Heart right ventricle (tissue), 16 donors: ENCODE results near the gene CLCNKA. TPM values are rescaled to one million over a fixed set of nuclear protein-coding genes. Genes with fewer than 3 reads are reported as not detected.

ENCODE experiments used
- ATAC-seq, 8 donors: fragments of 200-7000 bp; cut with Tn5 transposase; one replicate each; pipeline ENCODE4 v1.9.1; 2020; ENCODE audit warnings: mild to moderate bottlenecking in 8 of 8, moderate library complexity in 8 of 8, moderate number of reproducible peaks in 1 of 8
- DNase-seq, 2 donors: peaks; one replicate each; pipeline ENCODE4 v3.0.0-alpha.2; 2020
- H3K27ac ChIP-seq, 10 donors: fragments of 200-600 bp; sonication (generic) in 2 of 10; one replicate each; pipeline versions ENCODE4 v1.5.0 to v1.8.0; 2020 to 2022; ENCODE audit warnings: mild to moderate bottlenecking in 3 of 10
- H3K27me3 ChIP-seq, 7 donors: fragments of 200-600 bp; one replicate each; pipeline ENCODE4 v1.8.0; 2021 to 2022; ENCODE audit warnings: mild to moderate bottlenecking in 2 of 7
- H3K36me3 ChIP-seq, 9 donors: fragments of 200-600 bp; sonication (generic) in 1 of 9; one replicate each; pipeline versions ENCODE4 v1.5.0 to v1.8.0; 2020 to 2022; ENCODE audit warnings: mild to moderate bottlenecking in 2 of 9
- H3K4me1 ChIP-seq, 9 donors: fragments of 200-600 bp; sonication (generic) in 1 of 9; one replicate each; pipeline versions ENCODE4 v1.5.0 to v1.8.0; 2020 to 2022; ENCODE audit warnings: mild to moderate bottlenecking in 4 of 9
- H3K4me3 ChIP-seq, 10 donors: fragments of 200-600 bp; sonication (generic) in 2 of 10; one replicate each; pipeline versions ENCODE4 v1.5.0 to v1.8.0; 2020 to 2022; ENCODE audit warnings: mild to moderate bottlenecking in 7 of 10, moderate library complexity in 2 of 10
- H3K9me3 ChIP-seq, 11 donors: fragments of 200-600 bp in 10 of 11; sonication (generic) in 2 of 11; one replicate each; pipeline versions ENCODE4 v1.5.0 to v1.8.0; 2013 to 2022; ENCODE audit warnings: mild to moderate bottlenecking in 2 of 11, control low read depth in 1 of 11, moderate library complexity in 1 of 11
- CTCF ChIP-seq, 9 donors: fragments of 200-600 bp; sonication (generic) in 2 of 9; IDR thresholded peaks; one replicate each; pipeline versions ENCODE4 v1.5.0 to v1.8.0; 2021 to 2022; ENCODE audit warnings: antibody characterized with exemption in 9 of 9, mild to moderate bottlenecking in 5 of 9, moderate library complexity in 1 of 9
- WGBS, 2 donors: extraction: QIAGEN DNeasy Blood & Tissue Kit; methylation state at CpG; one replicate each; pipeline ENCODE4 v1.1.7; 2013; ENCODE audit warnings: inconsistent platforms in 1 of 2; 5-methylcytosine and 5-hydroxymethylcytosine counted together
- intact Hi-C, 10 donors: fragments of 100-400 bp; cut with DNase I; formaldehyde crosslinking; loops; one replicate each; pipeline versions ENCODE4 v1.11.1 to v1.14.2; 2022
- polyA plus RNA-seq, 2 donors: library from polyadenylated mRNA; stranded (reverse); fragments of 200-250 nt; gene quantifications; one replicate each; pipeline ENCODE4 v1.2.3, GENCODE V29; 2013
- total RNA-seq, 10 donors: library from RNA; stranded (reverse); fragmentation: NEBNext Ultra II Directional in 3 of 10; extraction: Animal tissue kit (Norgen Biotek cat#: 25700) in 3 of 10; gene quantifications; one replicate each; pipeline versions ENCODE4 v1.2.1 to v1.2.4, GENCODE V29; 2021 to 2023
- donor health status: Arrhythmogenic right ventricular cardiomyopathy.
- donor health status: ischemic (EF 13 %, LVEDD 7.1; RV severe dilation, severe dysfunction).
- donor health status: healthy with polysubstance abuse.
- donor health status: DM: no; HTN: yes; CAD: no.
- donor health status: DM: no; HTN: no; CAD: no.
- donor health status: ischemic (EF 25% LVEDD 6.9; RV normal size, moderate dysfunction).
- donor health status: ischemic (EF 25% LVEDD 5.7; RV mildly dilated, moderate dysfunction).
- donor health status: healthy.
- donor health status: DM: yes; HTN: yes; CAD: no.
- donor health status: Ischemic cardiomyopathy.
- donor health status: ischemic (EF 35%, LVEDD 5.7; RV mildly dilated, moderate dysfunction).
- donor health status: nonischemic (EF 11% LVEDD 7.7; RV severe dilation, severe dysfunction).
- donor health status: DM: yes; HTN: yes; CAD: no.
- donor health status: PGD.
- donor health status: ischemic (EF 29% LVEDD 5.4; RV normal size, mild dysfunction).
- donor health status: nonischemic (EF 23%, LVEDD 6.1; RV moderate dilation, normal function).

Gene CLCNKA
- total and polyA plus RNA-seq, 12 donors: 0.19 to 1.0 (median 0.35) TPM; not detected in 1

GRCh38 chr1:15991427-15992186 lies 30.2 kb upstream of the CLCNKA start:
- H3K36me3 ChIP-seq: no peaks in the 10 kb centered on the region
- no peak overlapping the region for H3K4me3 ChIP-seq
- no peaks in the 10 kb centered on the region for H3K4me1 ChIP-seq
- H3K27me3 ChIP-seq: no peaks in the 10 kb centered on the region
- no peak for TF ChIP-seq CTCF (IDR thresholded peaks at IDR 0.05)
- no peaks in the 10 kb centered on the region for H3K9me3 ChIP-seq
- no peak for DNase-seq
- 91 to 93% methylated on average over 11 of the region's 11 CpGs for WGBS, 2 donors
- ATAC-seq: no peak
- intact Hi-C loops: loop anchor here in 7 of 10 donors (2.0 to 5.0 kb wide), 5 partner anchors 174 to 201 kb away; no protein-coding TSS in a partner anchor
- no peak overlapping the region for H3K27ac ChIP-seq

GRCh38 chr1:15992187-15992553 lies 29.7 kb upstream of the CLCNKA start:
- no peak for ATAC-seq
- Histone ChIP-seq H3K36me3 (no peaks in the 10 kb centered on the region), H3K27ac (no peak overlapping the region), H3K4me3 (no peak overlapping the region), H3K27me3 (no peaks in the 10 kb centered on the region), H3K9me3 (no peaks in the 10 kb centered on the region), H3K4me1 (no peaks in the 10 kb centered on the region)
- no peak for TF ChIP-seq CTCF (IDR thresholded peaks at IDR 0.05)
- WGBS, 2 donors: 91 to 94% methylated on average over 7 of the region's 7 CpGs
- DNase-seq: no peak
- intact Hi-C loops: loop anchor here in 7 of 10 donors (2.0 to 5.0 kb wide), 5 partner anchors 175 to 201 kb away; no protein-coding TSS in a partner anchor

- Histone ChIP-seq H3K4me3 (no peak overlapping the region), H3K4me1 (no peaks in the 10 kb centered on the region), H3K27ac (no peak overlapping the region), H3K9me3 (no peaks in the 10 kb centered on the region), H3K27me3 (no peaks in the 10 kb centered on the region), H3K36me3 (no peaks in the 10 kb centered on the region)
- DNase-seq (no peak), ATAC-seq (no peak)
- 83 to 84% methylated on average over 17 of the region's 17 CpGs for WGBS, 2 donors
- intact Hi-C loops: loop anchor here in 7 of 10 donors (2.0 to 5.0 kb wide), 5 partner anchors 176 to 202 kb away; no protein-coding TSS in a partner anchor
- TF ChIP-seq CTCF (IDR thresholded peaks at IDR 0.05): no peak
Observed at GRCh38 chr1:15992582-15993500, 29.0 kb upstream of the CLCNKA start.

DNA sequence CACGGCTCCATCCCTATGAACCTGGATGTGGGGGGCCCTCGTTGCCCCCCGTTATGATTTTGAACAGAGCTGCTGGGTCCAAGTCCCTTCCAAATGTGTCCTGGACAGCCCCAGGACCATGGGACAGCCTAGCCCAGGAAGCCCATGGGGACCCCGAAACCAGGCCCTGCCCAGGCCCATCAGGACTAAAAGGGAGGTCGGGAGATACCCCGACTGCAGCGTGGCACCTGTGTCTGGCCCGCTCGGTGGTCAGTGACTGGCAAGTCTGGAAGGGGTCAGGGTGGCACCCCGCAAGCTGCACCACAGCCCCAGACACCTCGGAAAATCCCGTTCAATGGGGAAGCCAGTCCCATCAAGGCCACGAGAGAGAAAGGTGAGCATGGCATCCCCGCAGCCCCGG lies 28.2 kb upstream of the CLCNKA start:
- H3K4me3 ChIP-seq: no peak overlapping the region
- intact Hi-C loops: loop anchor here in 9 of 10 donors (1.0 to 5.0 kb wide), 8 partner anchors 176 to 203 kb away; no protein-coding TSS in a partner anchor

More for the DNA sequence above, 28.2 kb upstream of the CLCNKA start:
- Histone ChIP-seq H3K27ac (no peak overlapping the region), H3K36me3 (no peaks in the 10 kb centered on the region), H3K4me1 (no peaks in the 10 kb centered on the region), H3K27me3 (no peaks in the 10 kb centered on the region), H3K9me3 (no peaks in the 10 kb centered on the region)
- TF ChIP-seq CTCF (IDR thresholded peaks at IDR 0.05): no peak
- DNase-seq: no peak
- ATAC-seq: no peak
- 89 to 95% methylated on average over 15 of the region's 15 CpGs for WGBS, 2 donors
